Activated naive CD4-positive, alpha-beta T cell treated with anti-CD3 and anti-CD28 coated beads for 36 hours (primary cell): ENCODE measurements around the gene CUTA. TPM values are rescaled to one million over a fixed set of nuclear protein-coding genes. Genes with fewer than 3 reads are reported as not detected.

Source experiments
- CTCF ChIA-PET: fragments of 350-600 bp; sonication (Branson Sonifier 250); formaldehyde crosslinking; loops from one replicate; lab custom pipeline; 2021; ENCODE audit warnings: antibody characterized with exemption; lab: Charles Lee
- DNase-seq: peaks from one replicate; pipeline ENCODE4 v3.0.0-alpha.2; 2020
- H3K27ac Mint-ChIP-seq: one replicate; pipeline ENCODE4 v1.8.0; 2021; ENCODE audit warnings: mild to moderate bottlenecking, mixed read lengths
- H3K27me3 Mint-ChIP-seq: one replicate; pipeline ENCODE4 v1.8.0; 2021; ENCODE audit warnings: low read depth, mixed read lengths
- H3K36me3 Mint-ChIP-seq: one replicate; pipeline ENCODE4 v1.8.0; 2021; ENCODE audit warnings: low read depth, mixed read lengths
- H3K4me1 Mint-ChIP-seq: one replicate; pipeline ENCODE4 v1.8.0; 2021; ENCODE audit warnings: low read depth, mixed read lengths
- H3K4me3 Mint-ChIP-seq: one replicate; pipeline ENCODE4 v1.8.0; 2021; ENCODE audit warnings: mild to moderate bottlenecking, moderate library complexity, mixed read lengths
- H3K9me3 Mint-ChIP-seq: one replicate; pipeline ENCODE4 v1.8.0; 2021; ENCODE audit warnings: mixed read lengths
- intact Hi-C: fragments of 100-400 bp; cut with micrococcal nuclease; formaldehyde crosslinking; loops from one replicate; pipeline ENCODE4 v1.15.1; 2023
- total RNA-seq, 2 experiments: library from RNA; stranded (reverse); gene quantifications; one replicate each; pipeline ENCODE4 v1.2.3, GENCODE V29; 2021

Gene CUTA
- total RNA-seq, 2 experiments from 2014 or later: 163 to 181 TPM

GRCh38 chr6:33417128-33417902, 592 bp downstream of the CUTA start:
- H3K27me3 Mint-ChIP-seq: no peaks in the 10 kb centered on the region
- peaks cover 22% of the 10 kb centered on the region for H3K36me3 Mint-ChIP-seq
- no peaks in the 10 kb centered on the region for H3K9me3 Mint-ChIP-seq
- H3K4me3 Mint-ChIP-seq: peak overlapping the region; percentile 92
- peaks cover 71% of the 10 kb centered on the region for H3K4me1 Mint-ChIP-seq
- H3K27ac Mint-ChIP-seq: peak overlapping the region; percentile 99
- CTCF ChIA-PET: interaction anchor here (0.6 to 2.0 kb wide), 4 partner anchors 9 to 105 kb away, joined by 3 to 6 read pairs (median 4); no protein-coding TSS in a partner anchor
- intact Hi-C loops: loop anchor here (2.0 to 5.0 kb wide), 3 partner anchors 13 to 820 kb away; partner anchors contain the start of genes HMGA1 and PSMB8
- DNase-seq: peak; percentile 56

GRCh38 chr6:33416386-33417127, 1.4 kb downstream of the CUTA start:
- intact Hi-C loops: loop anchor here (2.0 to 5.0 kb wide), 3 partner anchors 14 to 821 kb away; partner anchors contain the start of genes HMGA1 and PSMB8
- Mint-ChIP-seq H3K9me3 (no peaks in the 10 kb centered on the region), H3K4me3 (peak overlapping the region; percentile 92), H3K4me1 (peaks cover 74% of the 10 kb centered on the region), H3K27me3 (no peaks in the 10 kb centered on the region), H3K36me3 (peaks cover 22% of the 10 kb centered on the region), H3K27ac (peak overlapping the region; percentile 99)
- CTCF ChIA-PET: interaction anchor here (0.6 to 2.0 kb wide), 3 partner anchors 10 to 104 kb away, joined by 3 to 6 read pairs (median 4); no protein-coding TSS in a partner anchor
- peak; percentile 77 for DNase-seq

DNA sequence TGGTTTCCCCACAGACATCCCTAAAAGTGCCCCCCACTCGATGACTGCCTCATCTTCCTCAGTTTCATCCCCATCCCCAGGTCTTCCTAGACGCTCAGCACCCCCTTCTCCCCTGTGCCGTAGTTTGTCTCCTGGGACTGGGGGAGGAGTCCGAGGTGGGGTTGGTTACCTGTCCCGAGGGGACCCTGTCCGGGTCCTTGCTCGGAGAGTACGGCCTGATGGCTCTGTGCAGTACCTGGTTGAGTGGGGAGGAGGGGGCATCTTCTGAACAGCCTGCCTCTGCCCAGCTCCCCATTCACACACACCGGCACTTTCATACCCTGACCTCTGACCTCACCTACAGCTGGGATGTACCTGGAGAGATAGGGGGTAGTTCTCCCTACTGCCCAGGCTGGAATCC, 2.1 kb downstream of the CUTA start:
- DNase-seq: no peak
- CTCF ChIA-PET: interaction anchor here (1.5 to 2.0 kb wide), 2 partner anchors 10 to 13 kb away, joined by 4 to 6 read pairs; no protein-coding TSS in a partner anchor
- H3K36me3 Mint-ChIP-seq: peaks cover 22% of the 10 kb centered on the region

DNA sequence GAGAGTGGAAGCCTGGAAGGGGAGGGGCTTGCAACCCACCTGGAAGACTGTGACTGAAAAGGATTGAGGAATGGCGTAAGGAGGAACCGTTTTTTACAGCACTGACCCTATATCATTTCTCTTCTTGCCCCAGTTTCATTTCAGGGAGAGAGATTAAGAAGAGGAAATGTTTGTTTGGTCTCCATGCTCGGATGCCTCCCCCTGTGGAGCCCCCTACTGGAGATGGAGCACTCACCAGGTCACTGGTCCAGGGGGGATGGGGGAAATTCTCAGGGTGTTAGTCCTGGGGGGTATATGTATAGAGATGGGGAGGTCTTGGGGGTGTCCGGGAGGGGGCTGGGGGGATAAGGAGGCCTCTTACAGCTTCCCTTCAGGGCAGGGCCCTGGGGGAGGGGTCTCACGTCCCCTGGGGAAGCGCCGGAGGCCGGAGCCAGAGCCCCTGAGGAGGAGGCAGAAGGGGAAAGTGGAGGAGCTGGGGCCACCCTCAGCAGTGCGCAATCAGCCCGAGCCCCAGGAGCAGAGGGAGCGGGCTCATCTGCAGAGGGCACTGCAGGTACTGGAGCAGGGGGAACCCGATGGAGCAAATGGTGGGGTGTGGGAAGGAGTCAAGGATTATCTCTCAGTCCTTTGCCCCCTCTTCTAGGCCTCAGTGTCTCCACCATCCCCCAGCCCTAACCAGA, 3.2 kb downstream of the CUTA start:
- Mint-ChIP-seq H3K4me3 (no peak overlapping the region), H3K27ac (peak overlapping the region; percentile 99), H3K4me1 (peaks cover 70% of the 10 kb centered on the region), H3K27me3 (no peaks in the 10 kb centered on the region), H3K36me3 (peaks cover 26% of the 10 kb centered on the region), H3K9me3 (no peaks in the 10 kb centered on the region)
- CTCF ChIA-PET: interaction anchor here (0.6 kb wide), 1 partner anchor 12 kb away, joined by 3 read pairs; no protein-coding TSS in a partner anchor
- intact Hi-C loops: loop anchor here (5.0 kb wide), 3 partner anchors 562 to 823 kb away; partner anchors contain the start of genes HMGA1, PSMB8, PSMB9 and TAP1
- DNase-seq: no peak

More for the DNA sequence above, 2.1 kb downstream of the CUTA start:
- intact Hi-C loops: loop anchor here (2.0 to 5.0 kb wide), 3 partner anchors 15 to 821 kb away; partner anchors contain the start of genes HMGA1 and PSMB8
- H3K27ac Mint-ChIP-seq: peak overlapping the region; percentile 99
- peaks cover 70% of the 10 kb centered on the region for H3K4me1 Mint-ChIP-seq
- H3K9me3 Mint-ChIP-seq: no peaks in the 10 kb centered on the region
- H3K4me3 Mint-ChIP-seq: peak overlapping the region; percentile 11
- H3K27me3 Mint-ChIP-seq: no peaks in the 10 kb centered on the region

DNA sequence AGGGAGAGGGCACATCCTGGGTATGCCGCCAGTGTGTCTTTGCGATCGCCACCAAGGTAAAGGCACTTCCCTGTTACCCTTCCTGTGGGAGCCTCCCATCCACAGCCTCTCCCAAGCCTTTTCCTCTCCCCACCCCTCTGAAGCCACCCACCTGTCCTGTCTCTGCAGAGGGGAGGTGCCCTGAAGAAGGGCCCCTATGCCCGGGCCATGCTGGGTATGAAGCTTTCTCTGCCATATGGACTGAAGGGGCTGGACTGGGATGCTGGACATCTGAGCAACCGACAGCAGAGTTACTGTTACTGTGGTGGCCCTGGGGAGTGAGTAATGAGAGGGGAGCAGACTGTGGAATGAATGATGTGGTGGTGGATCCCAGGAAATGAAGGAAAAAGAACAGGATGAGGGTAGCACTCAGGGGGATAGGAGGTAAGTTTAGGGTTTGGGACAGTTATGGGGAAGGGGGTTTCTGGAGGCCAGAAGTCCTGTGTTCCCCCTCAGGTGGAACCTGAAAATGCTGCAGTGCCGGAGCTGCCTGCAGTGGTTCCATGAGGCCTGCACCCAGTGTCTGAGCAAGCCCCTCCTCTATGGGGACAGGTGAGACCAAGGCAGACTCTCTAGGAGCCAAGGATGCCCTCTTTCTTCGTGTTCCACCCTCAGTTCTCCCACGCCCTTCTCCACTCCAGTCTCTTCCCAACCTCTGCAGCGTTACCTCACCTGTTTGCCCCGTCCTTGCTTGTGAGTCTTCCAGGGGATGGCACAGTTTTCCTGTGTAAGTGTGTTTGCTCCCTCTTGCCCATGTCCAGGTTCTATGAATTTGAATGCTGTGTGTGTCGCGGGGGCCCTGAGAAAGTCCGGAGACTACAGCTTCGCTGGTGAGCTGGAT, 4.4 kb downstream of the CUTA start:
- Mint-ChIP-seq H3K27me3 (no peaks in the 10 kb centered on the region), H3K9me3 (no peaks in the 10 kb centered on the region), H3K27ac (peak overlapping the region; percentile 52), H3K4me1 (peaks cover 63% of the 10 kb centered on the region), H3K4me3 (no peak overlapping the region), H3K36me3 (peaks cover 29% of the 10 kb centered on the region)
- DNase-seq: no peak
- CTCF ChIA-PET: no interaction called here
- intact Hi-C loops: loop anchor here (5.0 kb wide), 1 partner anchor 561 kb away; the partner anchor contains the start of genes PSMB9 and TAP1

GRCh38 chr6:33412140-33413009, 5.5 kb downstream of the CUTA start:
- no peaks in the 10 kb centered on the region for H3K9me3 Mint-ChIP-seq
- H3K4me3 Mint-ChIP-seq: peak overlapping the region; percentile 20
- H3K36me3 Mint-ChIP-seq: peaks cover 30% of the 10 kb centered on the region
- CTCF ChIA-PET: no interaction called here
- no peak for DNase-seq
- H3K4me1 Mint-ChIP-seq: peaks cover 60% of the 10 kb centered on the region
- peak overlapping the region; percentile 77 for H3K27ac Mint-ChIP-seq
- intact Hi-C loops: loop anchor here (5.0 kb wide), 1 partner anchor 560 kb away; the partner anchor contains the start of genes PSMB9 and TAP1
- H3K27me3 Mint-ChIP-seq: no peaks in the 10 kb centered on the region

- H3K27me3 Mint-ChIP-seq: no peaks in the 10 kb centered on the region
- H3K9me3 Mint-ChIP-seq: no peaks in the 10 kb centered on the region
- peaks cover 31% of the 10 kb centered on the region for H3K36me3 Mint-ChIP-seq
- CTCF ChIA-PET: no interaction called here
- H3K4me1 Mint-ChIP-seq: peaks cover 53% of the 10 kb centered on the region
- no peak for DNase-seq
- peak overlapping the region; percentile 82 for H3K27ac Mint-ChIP-seq
- intact Hi-C loops: loop anchor here (2.0 to 5.0 kb wide), 3 partner anchors 113 to 559 kb away; partner anchors contain the start of genes PSMB9, RGL2, RXRB and SLC39A7
- H3K4me3 Mint-ChIP-seq: peak overlapping the region; percentile 71
These were observed 6.3 kb downstream of the CUTA start for GRCh38 chr6:33411632-33412005.

GRCh38 chr6:33410711-33411631, 6.9 kb downstream of the CUTA start, which contains the start of gene PHF1:
Gene PHF1, plus strand, starts transcription at chr6:33411014. Its CDS starts 1,250 bp downstream, at chr6:33412264.
- intact Hi-C loops: loop anchor here (1.0 to 5.0 kb wide), 8 partner anchors 7 to 559 kb away; partner anchors contain the start of genes CUTA, KIFC1, PSMB9 and RGL2

GRCh38 chr6:33410050-33410710, 7.7 kb downstream of the CUTA start:
- intact Hi-C loops: loop anchor here (1.0 to 5.0 kb wide), 8 partner anchors 8 to 558 kb away; partner anchors contain the start of genes CUTA, KIFC1, PSMB9 and RGL2
- H3K36me3 Mint-ChIP-seq: peaks cover 36% of the 10 kb centered on the region
- CTCF ChIA-PET: interaction anchor here (1.1 to 1.2 kb wide), 2 partner anchors 16 to 20 kb away, joined by 3 read pairs; no protein-coding TSS in a partner anchor
- no peaks in the 10 kb centered on the region for H3K9me3 Mint-ChIP-seq
- H3K4me3 Mint-ChIP-seq: peak overlapping the region; percentile 87
- peak; percentile 98 for DNase-seq
- no peaks in the 10 kb centered on the region for H3K27me3 Mint-ChIP-seq
- peaks cover 39% of the 10 kb centered on the region for H3K4me1 Mint-ChIP-seq
- peak overlapping the region; percentile 93 for H3K27ac Mint-ChIP-seq

More at GRCh38 chr6:33410711-33411631, 6.9 kb downstream of the CUTA start, which contains the start of gene PHF1:
- no peaks in the 10 kb centered on the region for H3K27me3 Mint-ChIP-seq
- peaks cover 47% of the 10 kb centered on the region for H3K4me1 Mint-ChIP-seq
- DNase-seq: peak; percentile 82
- CTCF ChIA-PET: interaction anchor here (1.1 to 1.2 kb wide), 2 partner anchors 15 to 20 kb away, joined by 3 read pairs; no protein-coding TSS in a partner anchor
- no peaks in the 10 kb centered on the region for H3K9me3 Mint-ChIP-seq
- peaks cover 32% of the 10 kb centered on the region for H3K36me3 Mint-ChIP-seq
- H3K27ac Mint-ChIP-seq: peak within 1 kb of the TSS; percentile 93
- peak within 1 kb of the TSS; percentile 87 for H3K4me3 Mint-ChIP-seq
